Testis (tissue), 2 donors: ENCODE measurements around the gene DUOX1.

ENCODE experiments used
- CTCF ChIP-seq, 3 experiments: fragments of 450-650 bp in 2 of 3; fragments of 200-600 bp in 1 of 3; sonication (generic) in 1 of 3; IDR thresholded peaks; one replicate each; pipeline ENCODE4 v1.5.1; 2016 to 2019; ENCODE audit warnings: antibody characterized with exemption in 3 of 3, mild to moderate bottlenecking in 2 of 3, moderate library complexity in 1 of 3
- POLR2A ChIP-seq: fragments of 450-650 bp; IDR thresholded peaks from one replicate; pipeline ENCODE4 v1.6.1; 2017; ENCODE audit warnings: antibody characterized with exemption, mild to moderate bottlenecking, moderate library complexity

DNA sequence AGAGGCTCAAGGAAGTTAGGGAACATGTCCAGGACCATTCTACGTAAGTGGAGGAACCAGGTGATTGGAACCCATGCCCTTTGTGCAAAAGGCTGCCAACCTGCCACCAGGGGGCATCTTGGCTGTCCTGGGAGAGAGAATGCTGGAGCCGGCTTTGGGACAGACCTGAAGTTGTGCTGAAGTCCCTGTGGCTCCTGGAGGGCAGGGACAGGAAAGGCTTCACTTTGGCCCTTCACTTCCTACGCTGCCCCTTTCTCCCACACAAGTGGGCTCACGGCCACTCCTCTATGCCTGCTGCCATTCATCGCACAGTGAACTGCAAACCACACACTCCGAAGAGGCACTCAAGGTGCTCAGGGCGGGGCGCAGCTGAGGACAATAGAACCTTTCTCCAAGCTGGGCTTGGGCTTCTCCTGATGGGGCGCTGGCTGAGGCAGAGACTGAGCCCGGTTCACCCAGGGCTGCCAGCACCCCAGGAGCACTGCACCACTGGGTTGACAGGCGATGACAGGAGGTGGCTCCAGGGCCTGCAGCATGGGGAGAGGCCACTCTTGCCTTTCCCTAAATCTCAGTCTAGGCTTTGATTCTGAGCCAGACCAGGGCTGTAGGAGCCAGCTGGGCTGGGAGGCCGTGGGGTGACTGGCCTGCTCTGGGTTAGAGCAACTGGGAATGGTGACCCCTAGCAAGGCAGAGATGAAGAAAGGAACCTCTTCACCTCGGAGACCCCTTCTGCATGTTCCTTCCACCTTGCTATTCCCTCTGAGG is 49.6 kb downstream of the DUOX1 start:
- TF ChIP-seq CTCF (IDR thresholded peaks at IDR 0.05) (peak in 1 of 3 experiments; percentile 23), POLR2A (no peak)
